Heart left ventricle (tissue), 16 donors: ENCODE measurements around the gene CPSF2. TPM values are rescaled to one million over a fixed set of nuclear protein-coding genes. Genes with fewer than 3 reads are reported as not detected.

Experiments used
- ATAC-seq, 4 donors: fragments of 200-7000 bp; cut with Tn5 transposase; one replicate each; pipeline ENCODE4 v1.9.1; 2020 to 2022; ENCODE audit warnings: moderate library complexity in 4 of 4, mild to moderate bottlenecking in 3 of 4, moderate number of reproducible peaks in 1 of 4
- DNase-seq, 5 donors: peaks; one replicate each; pipeline ENCODE4 v3.0.0-alpha.2; 2020
- H3K27ac ChIP-seq, 12 donors: fragments of 200-600 bp; sonication (generic) in 4 of 12; one replicate each; pipeline versions ENCODE4 v1.5.0 to v1.8.0; 2016 to 2022; ENCODE audit warnings: mild to moderate bottlenecking in 2 of 12
- H3K27me3 ChIP-seq, 9 donors: fragments of 200-600 bp; sonication (generic) in 2 of 9; one replicate each; pipeline versions ENCODE4 v1.5.1 to v1.8.0; 2016 to 2022; ENCODE audit warnings: mild to moderate bottlenecking in 3 of 9
- H3K36me3 ChIP-seq, 9 donors: fragments of 200-600 bp; sonication (generic) in 2 of 9; one replicate each; pipeline versions ENCODE4 v1.5.0 to v1.8.0; 2018 to 2022; ENCODE audit warnings: mild to moderate bottlenecking in 2 of 9
- H3K4me1 ChIP-seq, 12 donors: fragments of 200-600 bp; sonication (generic) in 4 of 12; one replicate each; pipeline versions ENCODE4 v1.5.0 to v1.8.0; 2016 to 2022; ENCODE audit warnings: mild to moderate bottlenecking in 3 of 12
- H3K4me3 ChIP-seq, 12 donors: fragments of 200-600 bp; sonication (generic) in 4 of 12; one replicate each; pipeline versions ENCODE4 v1.5.0 to v1.8.0; 2017 to 2022; ENCODE audit warnings: mild to moderate bottlenecking in 9 of 12, moderate library complexity in 4 of 12
- H3K9me3 ChIP-seq, 12 donors: fragments of 200-600 bp; sonication (generic) in 4 of 12; one replicate each; pipeline versions ENCODE4 v1.5.0 to v1.8.0; 2016 to 2022; ENCODE audit warnings: mild to moderate bottlenecking in 1 of 12
- POLR2A ChIP-seq, 2 donors: fragments of 450-650 bp; IDR thresholded peaks; one replicate each; pipeline ENCODE4 v1.6.1; 2017; ENCODE audit warnings: antibody characterized with exemption in 2 of 2, mild to moderate bottlenecking in 2 of 2, moderate library complexity in 2 of 2
- WGBS, 4 donors: extraction: QIAGEN DNeasy Blood & Tissue Kit in 2 of 4; methylation state at CpG; one replicate each; pipeline versions ENCODE4 v1.1.5 to v1.1.7; 2013 to 2018; 5-methylcytosine and 5-hydroxymethylcytosine counted together
- intact Hi-C, 10 donors: fragments of 100-400 bp; cut with DNase I; formaldehyde crosslinking; loops; one replicate each; pipeline versions ENCODE4 v1.11.1 to v1.14.2; 2022
- polyA plus RNA-seq, 2 donors: library from polyadenylated mRNA; stranded (reverse); fragments of 200-250 nt; gene quantifications; one replicate each; pipeline ENCODE4 v1.2.3, GENCODE V29; 2013
- total RNA-seq, 9 donors: library from RNA; depleted of rRNA in 2 of 9; stranded (reverse); fragments of >200 nt in 2 of 9; fragmentation: NEBNext Ultra II Directional in 3 of 9; extraction: Animal tissue kit (Norgen Biotek cat#: 25700) in 3 of 9; gene quantifications; one replicate each; pipeline versions ENCODE4 v1.1.0 to v1.2.4, GENCODE V29; 2016 to 2023
- TF ChIP-seq, protein P1 (sequence below), 12 donors: fragments of 200-600 bp; sonication (generic) in 4 of 12; IDR thresholded peaks; one replicate each; pipeline versions ENCODE4 v1.5.0 to v1.8.0; 2018 to 2022; ENCODE audit warnings: antibody characterized with exemption in 12 of 12, mild to moderate bottlenecking in 5 of 12
- donor health status: ischemic (EF 13 %, LVEDD 7.1; RV severe dilation, severe dysfunction).
- donor health status: healthy with polysubstance abuse.
- donor health status: DM: no; HTN: yes; CAD: no.
- donor health status: DM: no; HTN: no; CAD: no.
- donor health status: ischemic (EF 25% LVEDD 6.9; RV normal size, moderate dysfunction).
- donor health status: ischemic (EF 25% LVEDD 5.7; RV mildly dilated, moderate dysfunction).
- donor health status: healthy.
- donor health status: DM: yes; HTN: yes; CAD: no.
- donor health status: ischemic (EF 35%, LVEDD 5.7; RV mildly dilated, moderate dysfunction).
- donor health status: nonischemic (EF 11% LVEDD 7.7; RV severe dilation, severe dysfunction).
- donor health status: DM: yes; HTN: yes; CAD: no.
- donor health status: PGD.
- donor health status: ischemic (EF 29% LVEDD 5.4; RV normal size, mild dysfunction).
- donor health status: nonischemic (EF 23%, LVEDD 6.1; RV moderate dilation, normal function).

CPSF2 gene
- total and polyA plus RNA-seq, 11 donors = 4.8 to 51.7 (median 40.6) TPM

DNA sequence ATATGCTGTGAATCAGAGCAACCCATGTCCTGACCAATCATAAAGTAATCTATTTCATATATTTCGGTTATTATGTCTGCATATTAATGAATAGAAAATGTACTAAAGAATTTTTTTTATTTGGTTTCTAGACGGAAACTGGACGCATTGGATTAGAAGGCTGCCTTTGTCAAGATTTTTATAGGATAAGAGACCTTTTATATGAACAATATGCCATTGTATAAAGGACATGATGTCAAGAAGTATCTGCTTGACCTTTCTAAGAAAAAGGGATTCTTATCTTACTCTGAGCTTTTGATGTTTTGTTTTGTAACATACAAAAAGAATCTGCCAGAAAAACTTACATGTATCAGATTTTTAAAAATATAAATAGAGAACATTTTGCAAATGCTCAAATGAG, 39.8 kb downstream of the CPSF2 start:
- Histone ChIP-seq H3K27me3 (no peaks in the 10 kb centered on the region), H3K4me3 (no peak overlapping the region), H3K36me3 (peaks cover 4 to 99% (median 89%) of the 10 kb centered on the region in 9 donors), H3K4me1 (peaks cover 0 to 9% (median 0%) of the 10 kb centered on the region in 12 donors), H3K27ac (no peak overlapping the region), H3K9me3 (peaks cover 0 to 14% (median 0%) of the 10 kb centered on the region in 12 donors)
- 84 to 92% (median 88%) methylated on average over 3 of the region's 3 CpGs for WGBS, 4 donors
- DNase-seq = no peak
- TF ChIP-seq POLR2A (IDR thresholded peaks at IDR 0.05) = no peak
- TF ChIP-seq, protein P1, sequence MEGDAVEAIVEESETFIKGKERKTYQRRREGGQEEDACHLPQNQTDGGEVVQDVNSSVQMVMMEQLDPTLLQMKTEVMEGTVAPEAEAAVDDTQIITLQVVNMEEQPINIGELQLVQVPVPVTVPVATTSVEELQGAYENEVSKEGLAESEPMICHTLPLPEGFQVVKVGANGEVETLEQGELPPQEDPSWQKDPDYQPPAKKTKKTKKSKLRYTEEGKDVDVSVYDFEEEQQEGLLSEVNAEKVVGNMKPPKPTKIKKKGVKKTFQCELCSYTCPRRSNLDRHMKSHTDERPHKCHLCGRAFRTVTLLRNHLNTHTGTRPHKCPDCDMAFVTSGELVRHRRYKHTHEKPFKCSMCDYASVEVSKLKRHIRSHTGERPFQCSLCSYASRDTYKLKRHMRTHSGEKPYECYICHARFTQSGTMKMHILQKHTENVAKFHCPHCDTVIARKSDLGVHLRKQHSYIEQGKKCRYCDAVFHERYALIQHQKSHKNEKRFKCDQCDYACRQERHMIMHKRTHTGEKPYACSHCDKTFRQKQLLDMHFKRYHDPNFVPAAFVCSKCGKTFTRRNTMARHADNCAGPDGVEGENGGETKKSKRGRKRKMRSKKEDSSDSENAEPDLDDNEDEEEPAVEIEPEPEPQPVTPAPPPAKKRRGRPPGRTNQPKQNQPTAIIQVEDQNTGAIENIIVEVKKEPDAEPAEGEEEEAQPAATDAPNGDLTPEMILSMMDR (IDR thresholded peaks at IDR 0.05) = no peak
- intact Hi-C loops = no loop called here
- no peak for ATAC-seq

DNA sequence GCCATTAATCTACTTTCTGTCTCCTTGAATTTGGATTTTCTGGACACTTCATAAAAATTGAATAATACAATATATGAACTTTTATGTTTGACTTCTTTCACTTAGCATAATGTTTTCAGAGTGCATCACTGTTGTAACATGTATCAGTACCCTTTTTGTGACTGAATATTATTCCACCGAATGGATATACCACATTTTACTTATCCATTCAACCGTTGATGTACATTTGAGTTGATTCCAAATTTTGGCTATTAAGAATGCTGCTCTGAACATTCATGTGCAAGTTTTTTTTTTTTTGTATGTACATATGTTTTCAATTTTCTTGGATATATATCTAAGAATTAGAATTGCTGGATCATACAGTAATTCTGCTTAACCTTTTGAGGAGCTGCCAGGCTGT, 43.2 kb downstream of the CPSF2 start:
- Histone ChIP-seq H3K4me3 (no peak overlapping the region), H3K27me3 (no peaks in the 10 kb centered on the region), H3K36me3 (peaks cover 4 to 88% (median 64%) of the 10 kb centered on the region in 9 donors), H3K27ac (no peak overlapping the region), H3K4me1 (peaks cover 0 to 12% (median 0%) of the 10 kb centered on the region in 12 donors), H3K9me3 (peaks cover 0 to 14% (median 0%) of the 10 kb centered on the region in 12 donors)
- DNase-seq (no peak), ATAC-seq (no peak)
- intact Hi-C loops = no loop called here
- 96 to 98% (median 98%) methylated on average over 2 of the region's 2 CpGs for WGBS, 4 donors
- no peak for TF ChIP-seq POLR2A (IDR thresholded peaks at IDR 0.05)
- TF ChIP-seq, protein P1 (IDR thresholded peaks at IDR 0.05) = no peak

DNA sequence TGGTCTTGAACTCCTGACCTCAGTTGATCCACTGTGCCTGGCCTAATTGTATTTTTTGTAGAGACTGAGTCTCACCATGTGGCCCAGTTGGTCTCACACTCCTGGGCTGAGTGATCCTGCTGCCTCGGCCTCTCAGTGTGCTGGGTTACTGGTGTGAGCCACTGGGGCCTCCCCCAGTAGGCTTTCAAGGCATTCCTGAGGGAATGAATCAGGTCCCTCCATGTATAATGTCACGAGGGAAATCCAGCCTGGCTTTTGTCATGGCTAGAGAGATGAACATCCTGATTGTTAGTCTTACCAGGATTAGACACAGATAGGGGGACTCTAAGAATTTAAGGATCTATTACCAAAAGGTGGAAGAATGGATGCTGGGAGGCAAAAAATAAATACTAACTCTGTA, 51.9 kb downstream of the CPSF2 start:
- H3K36me3 ChIP-seq = peaks cover 0 to 12% (median 2%) of the 10 kb centered on the region in 9 donors
- intact Hi-C loops = no loop called here
- no peaks in the 10 kb centered on the region for H3K9me3 ChIP-seq
- no peak for ATAC-seq
- H3K4me1 ChIP-seq = no peaks in the 10 kb centered on the region
- H3K27ac ChIP-seq = no peak overlapping the region
- no peak for DNase-seq
- H3K4me3 ChIP-seq = no peak overlapping the region
- TF ChIP-seq, protein P1 (IDR thresholded peaks at IDR 0.05) = no peak
- TF ChIP-seq POLR2A (IDR thresholded peaks at IDR 0.05) = no peak
- H3K27me3 ChIP-seq = no peaks in the 10 kb centered on the region
- WGBS, 4 donors = 69 to 84% (median 77%) methylated on average over 2 of the region's 2 CpGs

DNA sequence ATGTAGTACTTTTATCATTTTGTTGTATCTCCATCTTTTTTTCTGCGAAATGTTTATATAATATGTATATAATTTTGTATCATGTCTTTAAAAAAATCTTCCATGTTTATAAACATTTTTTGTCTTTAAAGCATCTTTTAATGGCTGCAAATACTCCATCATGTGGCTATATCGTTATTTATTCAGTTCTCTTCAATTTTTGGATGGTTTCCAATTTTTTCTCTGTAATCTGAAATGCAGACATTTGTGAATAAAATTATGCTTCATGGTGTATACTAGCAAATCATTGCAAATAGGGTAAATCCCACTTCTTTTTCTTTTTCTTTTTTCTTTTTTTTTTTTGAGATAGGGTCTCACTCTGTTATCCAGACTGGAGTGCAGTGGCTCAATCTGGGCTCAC, 54.0 kb downstream of the CPSF2 start:
- Histone ChIP-seq H3K27me3 (no peaks in the 10 kb centered on the region), H3K36me3 (peaks cover 0 to 2% (median 0%) of the 10 kb centered on the region in 9 donors), H3K4me3 (no peak overlapping the region), H3K4me1 (no peaks in the 10 kb centered on the region), H3K9me3 (no peaks in the 10 kb centered on the region), H3K27ac (no peak overlapping the region)
- no peak for TF ChIP-seq POLR2A (IDR thresholded peaks at IDR 0.05)
- TF ChIP-seq, protein P1 (IDR thresholded peaks at IDR 0.05) = no peak
- no peak for DNase-seq
- 61 to 68% (median 63%) methylated on average over 2 of the region's 2 CpGs for whole genome bisulfite sequencing, 4 donors
- ATAC-seq = no peak
- intact Hi-C loops = no loop called here
